Ectodermal cell (in vitro differentiated cells): ENCODE results near the gene TYW1B.
"Not testable (repeated sequence)": the region's sequence is repeated elsewhere in the genome, so short reads cannot be mapped to it uniquely, and the experiment has no call there.

ENCODE experiments used
- H3K27ac ChIP-seq: 2 replicates; pipeline ENCODE4 v1.7.0; 2013; ENCODE audit warnings: mild to moderate bottlenecking, low read depth, low read length; ENCODE audit not compliant: insufficient read depth, poor library complexity, severe bottlenecking
- H3K27me3 ChIP-seq: 2 replicates; pipeline ENCODE4 v1.7.0; 2013; ENCODE audit warnings: mild to moderate bottlenecking, low read length; ENCODE audit not compliant: insufficient read depth, control insufficient read depth, poor library complexity, severe bottlenecking
- H3K36me3 ChIP-seq: one replicate; pipeline ENCODE4 v1.7.0; 2013; ENCODE audit warnings: low read length; ENCODE audit not compliant: control insufficient read depth, insufficient read depth
- H3K4me1 ChIP-seq: one replicate; pipeline ENCODE4 v1.7.0; 2013; ENCODE audit warnings: low read length; ENCODE audit not compliant: control insufficient read depth, insufficient read depth
- H3K4me3 ChIP-seq: 2 replicates; pipeline ENCODE4 v1.7.0; 2013; ENCODE audit warnings: low read depth, low read length, control low read depth; ENCODE audit not compliant: insufficient read depth
- H3K9me3 ChIP-seq: 2 replicates; pipeline ENCODE4 v1.7.0; 2013; ENCODE audit warnings: mild to moderate bottlenecking, low read length, moderate library complexity; ENCODE audit not compliant: control insufficient read depth
- WGBS, 2 experiments: methylation state at CpG; one replicate each; pipeline ENCODE4 v1.1.7; 2013; ENCODE audit warnings: missing lambda C conversion rate in 2 of 2; 5-methylcytosine and 5-hydroxymethylcytosine counted together

TYW1B gene

DNA sequence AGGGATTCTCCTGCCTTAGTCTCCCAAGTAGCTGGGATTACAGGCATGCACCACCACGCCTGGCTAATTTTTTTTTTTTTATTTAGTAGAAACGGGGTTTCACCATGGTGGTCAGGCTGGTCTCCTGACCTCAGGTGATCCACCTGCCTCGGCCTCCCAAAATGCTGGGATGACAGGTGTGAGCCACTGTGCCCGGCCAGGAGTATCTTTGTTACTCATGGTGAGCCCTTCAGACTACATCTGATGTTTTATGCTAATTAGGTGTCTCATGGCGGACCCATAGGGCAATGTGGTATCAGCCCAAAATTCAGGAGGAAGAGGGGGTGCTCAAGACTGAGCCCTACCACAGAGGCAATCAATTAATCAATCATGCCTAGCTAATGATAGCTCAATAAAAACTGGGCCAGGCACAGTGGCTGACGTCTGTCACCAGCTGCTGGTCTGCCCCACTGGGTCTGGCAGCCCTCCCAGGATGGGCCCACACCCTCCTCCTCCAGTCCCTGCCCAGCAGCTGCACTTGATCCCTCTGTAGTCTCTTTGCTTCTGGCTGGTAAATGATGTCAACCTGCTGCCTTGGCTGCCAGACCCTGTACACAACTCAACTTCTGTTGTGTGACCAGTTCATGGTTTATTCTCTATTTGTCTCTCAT lies 37.8 kb downstream of the TYW1B start:
- H3K27ac ChIP-seq, H3K36me3 ChIP-seq, H3K4me3 ChIP-seq, H3K9me3 ChIP-seq, H3K27me3 ChIP-seq, H3K4me1 ChIP-seq: not testable (repeated sequence)
- WGBS, 2 experiments: 91 to 94% methylated on average over 6 of the region's 6 CpGs

- Histone ChIP-seq H3K27me3 (no peaks in the 10 kb centered on the region), H3K36me3 (no peaks in the 10 kb centered on the region), H3K9me3 (no peaks in the 10 kb centered on the region), H3K27ac (no peak overlapping the region), H3K4me3 (no peak overlapping the region), H3K4me1 (no peaks in the 10 kb centered on the region)
- 95 to 96% methylated on average over 7 to 8 of the region's 8 CpGs for WGBS, 2 experiments
These were observed 42.6 kb downstream of the TYW1B start for GRCh38 chr7:72785166-72785955.

- not testable (repeated sequence) for H3K27ac ChIP-seq, H3K4me1 ChIP-seq, H3K9me3 ChIP-seq, H3K36me3 ChIP-seq, H3K27me3 ChIP-seq, H3K4me3 ChIP-seq
- 82 to 83% methylated on average over 3 to 4 of the region's 4 CpGs for WGBS, 2 experiments
These were observed 44.2 kb downstream of the TYW1B start for GRCh38 chr7:72783601-72784370.

GRCh38 chr7:72781631-72782030 lies 46.4 kb downstream of the TYW1B start:
- Histone ChIP-seq H3K27me3 (no peaks in the 10 kb centered on the region), H3K9me3 (no peaks in the 10 kb centered on the region), H3K27ac (no peak overlapping the region), H3K4me3 (no peak overlapping the region), H3K36me3 (no peaks in the 10 kb centered on the region), H3K4me1 (no peaks in the 10 kb centered on the region)
- WGBS, 2 experiments: 95 to 98% methylated on average over 6 of the region's 6 CpGs

- no peaks in the 10 kb centered on the region for H3K4me1 ChIP-seq
- no peaks in the 10 kb centered on the region for H3K36me3 ChIP-seq
- 94 to 97% methylated on average over 8 of the region's 8 CpGs for WGBS, 2 experiments
- H3K27ac ChIP-seq: no peak overlapping the region
- no peaks in the 10 kb centered on the region for H3K27me3 ChIP-seq
- H3K9me3 ChIP-seq: no peaks in the 10 kb centered on the region
- H3K4me3 ChIP-seq: no peak overlapping the region
These were observed 46.8 kb downstream of the TYW1B start for GRCh38 chr7:72781161-72781560.

DNA sequence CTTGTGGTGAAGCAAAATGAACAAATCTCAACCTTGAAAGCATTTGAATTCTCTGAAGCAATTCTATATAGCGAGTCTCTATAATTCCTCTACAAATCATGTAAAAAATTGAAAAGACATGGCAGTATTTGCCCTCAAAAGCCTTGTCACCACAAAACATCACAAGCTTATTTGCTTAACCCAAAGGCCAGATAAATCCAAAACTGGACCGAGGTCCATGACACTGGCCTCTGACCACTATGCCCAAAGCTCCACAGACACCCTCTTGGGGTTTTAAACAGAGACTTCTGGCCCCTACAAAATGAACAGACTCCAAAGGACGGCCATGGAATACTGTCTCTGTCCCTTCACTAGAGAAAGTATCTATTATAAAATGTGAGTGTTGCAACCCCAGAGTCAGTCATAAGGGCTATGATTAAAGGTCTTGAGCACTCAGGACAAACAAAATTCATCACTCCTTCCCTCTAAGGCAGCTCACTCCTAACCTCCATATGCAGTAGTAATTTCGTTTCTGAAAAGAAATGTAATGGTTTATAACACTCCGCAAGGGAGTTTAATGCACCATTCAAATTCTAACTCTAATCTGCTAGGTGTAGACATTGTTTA lies 47.6 kb downstream of the TYW1B start:
- H3K27me3 ChIP-seq, H3K27ac ChIP-seq, H3K9me3 ChIP-seq, H3K4me1 ChIP-seq, H3K36me3 ChIP-seq, H3K4me3 ChIP-seq: not testable (repeated sequence)
- WGBS, 2 experiments: 97 to 100% methylated on average over 2 to 5 of the region's 5 CpGs

GRCh38 chr7:72777167-72777566 lies 50.8 kb downstream of the TYW1B start:
- not testable (repeated sequence) for H3K4me3 ChIP-seq, H3K27ac ChIP-seq, H3K36me3 ChIP-seq, H3K27me3 ChIP-seq, H3K4me1 ChIP-seq, H3K9me3 ChIP-seq
- 100% methylated on average over 1 of the region's 2 CpGs; no CpG with 5 or more reads in 1 of the 2 experiments for WGBS, 2 experiments

DNA sequence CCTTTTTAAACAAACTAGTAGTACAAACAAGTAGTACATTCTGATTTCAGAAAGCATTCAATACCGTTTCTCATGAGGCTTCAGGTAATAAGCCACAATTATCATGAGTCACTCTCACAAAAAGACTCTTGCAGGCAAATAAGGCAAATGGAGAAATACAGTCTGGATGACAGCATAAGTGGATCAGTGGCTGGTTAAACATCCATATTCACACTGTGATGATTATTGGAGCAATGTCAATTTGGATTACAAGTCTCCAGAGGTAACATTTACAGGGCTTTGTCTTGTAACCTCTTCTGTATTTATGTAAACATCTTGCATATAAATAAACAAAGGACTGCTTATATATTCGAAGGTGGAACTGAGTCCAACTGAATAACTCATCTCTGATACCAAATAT lies 55.4 kb downstream of the TYW1B start:
- not testable (repeated sequence) for H3K4me1 ChIP-seq, H3K27me3 ChIP-seq, H3K36me3 ChIP-seq, H3K27ac ChIP-seq, H3K9me3 ChIP-seq, H3K4me3 ChIP-seq
- WGBS, 2 experiments: 81 to 100% methylated on average over 1 of the region's 2 CpGs

DNA sequence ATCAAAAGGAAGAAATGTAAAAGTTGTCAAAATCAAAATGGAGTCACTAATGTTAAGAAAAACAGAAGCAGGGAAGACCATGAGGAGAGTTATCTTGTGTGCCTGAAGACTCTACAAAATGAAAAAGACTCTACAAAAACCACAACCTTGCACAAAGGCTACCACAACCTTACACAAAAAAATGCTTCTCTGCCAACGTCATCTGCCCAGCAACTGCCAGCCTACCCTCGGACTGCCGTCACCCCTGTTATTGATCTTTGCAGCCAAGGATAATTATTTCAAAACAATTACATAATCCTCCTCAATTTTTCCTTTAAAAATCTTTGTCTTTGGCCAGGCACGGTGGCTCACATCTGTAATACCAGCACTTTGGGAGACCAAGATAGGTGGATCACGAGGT lies 61.0 kb downstream of the TYW1B start:
- not testable (repeated sequence) for H3K36me3 ChIP-seq, H3K9me3 ChIP-seq, H3K27me3 ChIP-seq, H3K4me3 ChIP-seq, H3K4me1 ChIP-seq, H3K27ac ChIP-seq
- 92 to 99% methylated on average over 5 of the region's 5 CpGs for WGBS, 2 experiments

- Histone ChIP-seq H3K36me3 (no peaks in the 10 kb centered on the region), H3K9me3 (peaks cover 3% of the 10 kb centered on the region), H3K27me3 (no peaks in the 10 kb centered on the region), H3K27ac (no peak overlapping the region), H3K4me1 (no peaks in the 10 kb centered on the region), H3K4me3 (no peak overlapping the region)
- 92% methylated on average over 2 of the region's 2 CpGs; no CpG with 5 or more reads in 1 of the 2 experiments for WGBS, 2 experiments
These were observed 67.4 kb downstream of the TYW1B start for GRCh38 chr7:72760602-72761001.
